ENCODE data around the gene CDX1.

Gene CDX1

GRCh38 chr5:150163547-150164059 lies 3.0 kb upstream of the CDX1 start:
- DNase-seq = no peak

- no peak for DNase-seq
Observed at GRCh38 chr5:150164211-150164980, 2.2 kb upstream of the CDX1 start.

DNA sequence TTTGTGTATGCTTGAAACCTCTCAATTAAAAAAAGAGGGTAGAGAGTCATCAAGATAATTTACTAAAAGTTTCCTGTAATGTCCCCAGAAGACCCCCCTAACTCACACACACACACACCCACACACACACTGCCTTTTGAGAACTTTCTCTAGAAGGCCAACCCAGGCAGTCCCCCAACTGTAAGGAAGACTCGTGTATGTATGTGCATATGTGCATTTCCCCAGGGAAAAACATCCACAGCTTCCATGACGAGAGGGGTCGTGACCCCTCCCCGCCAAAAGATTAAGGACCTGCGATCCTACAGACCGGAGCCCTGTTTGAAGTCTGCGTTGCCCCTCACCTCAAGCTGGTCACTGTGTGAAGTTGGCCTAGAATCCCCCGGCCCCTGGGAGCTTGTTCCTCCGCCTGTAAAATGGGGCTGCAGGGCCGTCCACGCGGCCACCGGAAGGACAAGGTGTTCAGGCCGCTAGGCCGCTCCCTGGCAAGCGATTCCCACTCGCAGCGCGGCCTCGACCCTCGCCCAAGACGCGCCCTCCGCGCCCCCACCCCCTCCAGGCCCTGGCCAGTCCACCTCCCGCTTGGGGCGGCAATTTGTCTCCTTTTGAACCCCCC lies 435 bp upstream of the CDX1 start:
- DNase-seq = no peak

DNA sequence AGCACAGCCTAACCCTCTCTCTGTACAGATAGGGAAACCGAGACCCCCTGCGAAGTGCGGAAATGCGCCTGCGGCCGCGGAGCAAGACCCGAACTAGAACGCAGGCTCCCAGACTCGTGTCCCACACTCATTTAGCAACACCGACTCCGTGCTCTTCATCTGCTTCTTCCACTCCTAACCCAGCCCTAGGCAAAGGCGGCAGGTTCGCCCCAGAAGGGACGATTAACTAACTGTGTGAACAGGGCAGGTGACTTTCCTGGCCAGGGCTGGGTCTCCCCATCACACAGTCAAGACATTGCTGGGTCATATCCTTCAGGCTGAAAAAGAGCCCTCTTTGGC lies 903 bp downstream of the CDX1 start:
- DNase-seq = no peak

GRCh38 chr5:150167908-150168307 lies 1.3 kb downstream of the CDX1 start:
- DNase-seq = no peak

DNA sequence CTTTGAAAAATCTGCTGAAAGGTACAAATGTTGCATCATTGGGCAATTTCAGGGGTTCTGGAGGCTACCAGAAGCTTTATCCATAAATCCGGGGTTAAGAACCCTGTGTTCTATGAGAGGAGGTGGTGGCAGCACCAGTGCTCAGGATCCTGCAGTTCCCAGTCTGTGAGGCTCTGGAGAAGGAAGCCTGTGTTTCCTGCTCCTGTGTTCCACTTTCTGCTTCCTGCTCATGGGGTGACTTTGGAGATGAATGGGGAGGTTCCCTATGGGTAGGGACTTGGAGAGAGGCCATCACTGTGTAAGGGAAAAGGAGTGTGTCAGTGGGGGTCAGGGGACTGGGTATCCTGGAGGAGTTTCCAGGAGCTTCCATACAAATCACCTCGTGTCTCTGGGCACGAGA lies 2.3 kb downstream of the CDX1 start:
- no peak for DNase-seq

DNA sequence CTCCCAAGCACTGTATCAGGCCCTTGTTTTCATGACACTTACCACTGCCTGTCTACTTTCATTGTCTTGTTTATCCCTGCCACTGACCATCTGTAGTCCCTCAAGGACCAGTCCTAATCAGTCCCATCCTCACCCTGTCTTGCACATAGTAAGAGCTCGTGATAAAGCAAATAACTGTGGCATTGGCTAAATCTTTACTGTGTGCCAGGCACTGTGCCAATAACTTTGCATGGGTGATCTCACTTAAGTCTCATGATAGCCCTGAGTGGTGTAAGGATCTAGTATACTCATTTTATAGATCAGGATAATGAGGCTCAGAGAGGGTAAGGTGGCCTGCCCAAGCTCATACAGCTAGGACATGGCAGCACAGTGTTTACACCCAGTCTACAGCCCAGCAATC lies 5.6 kb downstream of the CDX1 start:
- DNase-seq = no peak

DNA sequence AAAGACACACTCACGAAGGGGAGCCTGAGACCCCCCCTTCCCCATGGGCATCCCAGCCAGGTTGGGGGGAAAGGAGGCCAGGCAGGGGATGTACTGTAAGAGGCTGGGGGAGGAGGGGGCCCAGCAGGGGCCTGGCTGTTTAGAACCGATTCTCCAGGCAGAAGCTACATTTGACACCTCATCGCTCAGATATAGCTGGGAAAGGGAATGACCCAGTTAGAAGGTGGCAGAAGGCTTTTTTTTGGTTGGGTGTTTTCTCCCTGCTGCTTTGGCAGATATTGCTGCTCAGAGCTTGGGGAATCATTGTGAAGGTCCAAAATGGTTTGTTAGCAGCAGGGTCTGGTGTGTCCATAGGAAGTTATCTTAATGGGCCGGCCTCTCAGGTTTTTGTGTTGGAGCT lies 6.0 kb downstream of the CDX1 start:
- no peak for DNase-seq

DNA sequence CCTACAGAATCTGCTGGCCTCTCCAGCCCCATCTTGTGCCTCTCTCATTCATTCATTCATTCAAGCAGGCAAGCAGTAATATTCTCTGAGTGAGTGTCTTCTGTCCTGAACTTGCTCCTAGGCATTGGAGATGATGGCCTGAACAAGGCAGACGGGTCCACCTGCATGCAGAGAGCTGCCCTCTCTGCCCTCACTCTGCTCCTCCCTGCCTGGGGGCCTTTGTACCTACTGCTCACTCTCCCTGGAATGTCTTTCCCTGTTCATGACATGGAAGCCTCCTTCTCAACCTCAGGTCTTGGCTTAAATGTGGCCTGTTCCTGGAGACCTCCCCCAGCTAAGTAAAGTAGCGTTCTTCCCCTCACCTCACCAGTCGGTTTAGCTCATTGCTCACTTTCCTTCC lies 6.6 kb downstream of the CDX1 start:
- DNase-seq = no peak

- DNase-seq = no peak
Observed at GRCh38 chr5:150174285-150174684, 7.7 kb downstream of the CDX1 start.

- no peak for DNase-seq
Observed at GRCh38 chr5:150175076-150175475, 8.5 kb downstream of the CDX1 start.

- DNase-seq = no peak
Observed at GRCh38 chr5:150175536-150175935, 9.0 kb downstream of the CDX1 start.

DNA sequence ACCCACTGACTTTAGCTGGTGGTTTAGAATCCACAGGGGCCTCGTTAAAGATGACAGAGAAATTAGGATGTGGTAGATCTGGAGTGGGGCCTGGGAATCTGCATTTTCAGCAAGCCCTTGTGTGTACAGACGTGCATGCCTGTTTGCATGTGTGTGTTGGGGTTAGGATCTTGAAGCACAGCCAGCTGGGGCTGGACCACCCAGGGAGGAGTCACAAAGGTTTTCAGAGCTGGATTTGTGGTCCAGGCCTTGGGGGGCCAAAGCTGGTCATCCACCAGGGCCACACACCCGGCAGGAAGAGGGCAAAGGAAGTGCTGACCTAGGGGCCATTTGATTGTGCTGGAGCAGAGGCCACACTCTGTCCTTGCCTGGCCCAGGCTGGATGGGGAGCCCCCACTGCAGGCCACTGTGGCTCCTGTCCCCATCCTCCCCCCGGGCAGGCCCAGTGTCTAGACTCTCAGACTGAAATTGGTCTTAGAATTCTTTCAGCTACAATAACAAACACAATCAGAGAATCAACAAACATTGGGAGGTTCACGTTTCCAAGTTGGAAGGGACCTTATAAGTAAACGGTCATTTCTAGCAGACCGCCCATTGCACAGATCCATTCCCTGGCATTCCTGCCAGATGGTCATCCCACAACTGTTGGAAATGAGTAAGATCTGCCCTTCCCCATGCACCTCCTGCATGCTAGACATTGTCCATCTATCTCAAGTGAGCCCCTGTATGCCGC lies 10.3 kb downstream of the CDX1 start:
- no peak for DNase-seq

DNA sequence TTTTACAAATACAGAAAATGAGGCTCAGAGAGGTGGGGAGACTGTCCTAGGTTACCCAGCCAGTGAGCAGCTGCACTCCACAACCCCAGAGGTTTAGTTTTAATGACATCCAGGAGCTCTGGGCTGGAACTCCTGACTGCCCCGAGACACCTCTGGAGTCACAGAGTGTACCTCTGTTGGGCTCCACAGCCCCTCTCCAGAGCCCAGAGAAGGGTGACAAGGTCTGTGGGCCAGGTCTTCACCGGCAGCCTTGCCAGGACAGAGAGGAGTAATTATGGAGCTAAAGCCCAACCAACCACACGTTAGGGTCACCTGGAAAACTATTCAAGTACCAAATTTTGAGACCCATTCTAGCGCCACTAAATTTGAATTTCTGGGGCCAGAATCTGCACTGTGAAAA lies 11.1 kb downstream of the CDX1 start:
- DNase-seq = no peak

- DNase-seq = no peak
Observed at GRCh38 chr5:150178262-150178661, 11.7 kb downstream of the CDX1 start.

DNA sequence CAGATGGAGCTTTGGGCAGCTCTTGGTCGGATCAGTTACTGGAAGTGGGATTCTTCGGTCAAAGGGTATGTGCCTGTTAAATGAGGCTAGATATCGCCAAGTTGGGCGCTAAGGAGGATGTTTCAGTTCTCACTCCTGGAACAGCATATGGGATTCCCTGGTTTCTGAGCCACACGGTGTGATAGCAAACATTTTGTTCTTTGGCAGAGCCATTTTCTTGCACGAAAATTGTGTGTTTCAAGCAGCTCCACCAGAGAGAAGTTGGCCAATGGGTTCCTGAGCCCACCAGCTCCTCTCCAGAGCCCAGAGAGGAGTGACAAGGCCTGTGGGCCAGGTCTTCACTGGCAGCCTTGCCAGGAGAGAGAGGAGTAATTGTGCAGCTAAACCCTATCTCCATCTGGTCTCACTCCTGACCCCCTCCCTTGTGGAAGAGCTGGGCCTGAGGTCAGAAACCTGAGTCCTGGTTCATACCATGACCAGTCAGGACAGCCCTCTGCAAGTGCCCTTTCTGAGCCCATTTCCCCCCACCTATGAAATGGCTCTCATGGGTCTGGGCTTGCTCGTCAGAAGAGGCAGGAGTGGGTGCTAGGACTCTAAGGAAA lies 12.5 kb downstream of the CDX1 start:
- DNase-seq = no peak

DNA sequence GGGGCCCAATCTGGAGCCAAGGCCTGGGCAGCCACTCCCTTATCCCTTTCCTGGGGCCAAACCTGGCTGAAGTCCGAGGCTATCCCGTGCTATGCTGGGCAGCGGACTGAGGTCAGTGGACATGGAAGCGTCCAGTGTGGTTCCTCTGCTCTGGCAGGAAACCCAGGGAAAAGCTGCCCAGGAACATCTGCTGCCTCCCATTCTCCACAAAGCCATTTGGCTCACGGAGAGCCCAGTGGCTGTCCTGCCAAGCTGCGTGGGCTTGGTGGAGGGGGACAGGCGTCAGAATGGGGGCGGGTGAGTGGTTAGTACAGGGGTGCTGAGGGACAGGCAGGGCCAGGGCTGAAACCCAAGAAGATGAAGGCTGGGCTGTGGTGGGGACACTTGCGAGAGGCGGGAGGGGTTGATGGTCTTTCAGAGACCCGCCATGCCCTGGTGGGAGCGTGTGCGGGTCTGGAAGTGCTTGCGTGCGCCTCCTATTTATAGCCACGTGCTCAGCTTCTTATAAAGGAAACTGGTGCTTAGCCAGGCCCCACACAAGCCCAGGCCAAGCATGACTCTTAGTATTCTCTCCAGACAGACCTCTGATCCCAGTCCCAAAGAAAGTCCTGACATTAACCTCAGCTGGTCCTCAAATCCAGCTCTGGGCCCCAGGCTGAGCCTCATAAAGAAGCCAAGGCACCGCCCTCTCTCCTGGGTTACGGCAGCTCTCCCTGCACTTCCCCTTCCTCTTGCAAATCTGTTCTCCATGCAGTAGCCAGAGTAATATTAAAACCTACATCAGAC lies 13.9 kb downstream of the CDX1 start:
- DNase-seq = no peak

DNA sequence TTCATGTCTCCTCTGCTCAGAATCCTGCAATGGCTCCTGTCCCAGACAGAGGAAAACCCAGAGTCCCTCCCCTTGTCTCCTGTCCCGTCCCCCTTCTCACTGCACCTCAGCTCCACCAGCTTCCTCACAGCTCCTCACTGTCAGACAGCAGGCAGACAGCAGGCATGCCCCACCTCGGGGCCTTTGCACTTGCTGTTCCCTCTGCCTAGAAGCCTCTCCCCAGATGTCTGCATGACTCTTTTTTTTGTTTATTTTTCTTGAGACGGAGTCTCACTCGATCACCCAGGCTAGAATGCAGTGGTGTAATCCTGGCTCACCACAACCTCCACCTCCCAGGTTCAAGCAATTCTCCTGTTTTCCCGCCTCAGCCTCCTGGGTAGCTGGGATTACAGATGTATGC lies 14.4 kb downstream of the CDX1 start:
- no peak for DNase-seq

DNA sequence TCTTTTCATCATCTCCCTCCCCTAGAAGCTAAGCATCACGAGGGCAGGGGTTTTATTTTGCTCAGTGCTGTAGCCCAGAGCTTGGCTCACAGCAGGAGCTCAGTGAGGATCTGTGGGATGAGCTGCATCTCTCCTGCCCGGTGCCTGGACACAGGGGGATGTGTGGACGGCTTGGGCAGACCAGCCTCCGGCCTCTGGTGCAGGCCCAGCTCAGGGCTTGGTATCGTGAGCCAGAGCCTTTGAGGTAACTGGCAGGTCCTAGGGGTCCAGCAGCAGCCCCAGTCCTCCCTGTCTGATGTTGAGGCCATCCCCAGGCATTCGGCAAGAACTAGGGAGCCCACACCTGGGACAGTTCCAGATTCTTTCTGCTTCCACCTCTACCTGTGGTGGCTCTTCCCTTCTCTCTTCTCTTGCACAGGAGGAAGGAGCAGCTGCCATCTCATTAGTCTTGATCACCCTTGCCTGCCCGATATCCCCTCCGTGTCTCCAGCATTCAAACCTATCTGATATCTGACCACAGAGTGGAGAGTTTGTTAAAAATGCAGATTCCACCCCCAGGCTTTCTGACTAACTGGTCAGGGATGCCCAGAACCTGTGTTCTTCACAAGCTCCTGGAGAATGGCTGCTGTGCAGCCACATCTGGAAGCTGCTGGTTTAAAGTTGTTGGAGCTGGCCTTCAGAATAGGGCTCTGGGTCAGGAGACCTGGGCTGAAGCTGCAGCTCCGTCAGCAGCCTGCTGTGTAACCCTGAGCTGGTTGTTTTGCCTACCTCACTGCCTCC lies 15.4 kb downstream of the CDX1 start:
- no peak for DNase-seq

- no peak for DNase-seq
Observed at GRCh38 chr5:150182774-150183173, 16.2 kb downstream of the CDX1 start.

- no peak for DNase-seq
Observed at GRCh38 chr5:150183436-150183835, 16.9 kb downstream of the CDX1 start.

GRCh38 chr5:150184006-150184405 lies 17.4 kb downstream of the CDX1 start:
- no peak for DNase-seq

All from CD4-positive, alpha-beta T cell treated with Interleukin-4 for 1 hour (primary cell).